HL-60 (cell line): ENCODE data around the gene DIS3L.
"Not testable (repeated sequence)": the region's sequence is repeated elsewhere in the genome, so short reads cannot be mapped to it uniquely, and the experiment has no call there.

Experiments
- DNase-seq, 2 experiments: peaks; one replicate each; pipeline ENCODE4 v3.0.0-alpha.2; 2010 to 2020; ENCODE audit warnings: low read depth in 1 of 2, low spot score in 1 of 2
- H3K27ac ChIP-seq: fragments of 250-450 bp; sonication (Bioruptor Pico); replicated peaks from 2 replicates; pipeline ENCODE4 v1.5.1; 2020; ENCODE audit warnings: mild to moderate bottlenecking, moderate library complexity
- H3K27me3 ChIP-seq: fragments of 250-450 bp; sonication (Bioruptor Pico); 2 replicates; pipeline ENCODE4 v1.5.1; 2021; ENCODE audit warnings: mild to moderate bottlenecking, moderate library complexity; ENCODE audit not compliant: insufficient read depth, poor library complexity, severe bottlenecking
- H3K4me3 ChIP-seq: replicated peaks from 2 replicates; pipeline ENCODE4 v1.5.1; 2011; ENCODE audit warnings: mild to moderate bottlenecking, control low read depth, low read length; ENCODE audit not compliant: insufficient read depth
- CTCF ChIP-seq: IDR thresholded peaks from one replicate; pipeline ENCODE4 v1.5.1; 2011; ENCODE audit warnings: low read length, control low read depth, inconsistent platforms; ENCODE audit not compliant: insufficient read depth
- GABPA ChIP-seq: IDR thresholded peaks from 2 replicates; pipeline ENCODE4 v1.6.1; 2012; ENCODE audit warnings: low read depth
- POLR2AphosphoS5 ChIP-seq: IDR thresholded peaks from 2 replicates; pipeline ENCODE4 v1.6.1; 2012; ENCODE audit warnings: low read depth
- SPI1 ChIP-seq: IDR thresholded peaks from 2 replicates; pipeline ENCODE4 v1.6.1; 2012; ENCODE audit warnings: low read depth, mild to moderate bottlenecking, borderline replicate concordance
- TF ChIP-seq, protein P1 (sequence below): IDR thresholded peaks from 2 replicates; pipeline ENCODE4 v1.6.1; 2012; ENCODE audit warnings: low read depth; ENCODE audit not compliant: insufficient replicate concordance

The DIS3L gene

DNA sequence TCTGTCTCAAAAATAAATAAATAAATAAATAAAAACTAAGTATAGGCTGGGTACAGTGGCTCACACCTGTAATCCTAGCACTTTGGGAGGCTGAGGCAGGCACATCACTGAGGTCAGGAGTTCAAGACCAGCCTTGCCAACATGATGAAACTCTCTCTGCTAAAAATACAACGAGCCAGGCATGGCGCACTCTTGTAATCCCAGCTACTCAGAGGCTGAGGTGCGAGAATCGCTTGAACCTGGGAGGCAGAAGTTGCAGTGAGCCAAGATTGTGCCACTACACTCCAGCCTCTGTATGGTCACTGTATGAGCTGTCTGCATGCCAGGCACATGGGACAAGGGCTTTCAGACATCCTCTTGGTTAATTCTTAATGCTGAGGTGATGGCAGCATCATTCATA, 34.4 kb downstream of the DIS3L start:
- H3K27me3 ChIP-seq = no peaks in the 10 kb centered on the region
- no peak for TF ChIP-seq GABPA
- TF ChIP-seq, protein P1, sequence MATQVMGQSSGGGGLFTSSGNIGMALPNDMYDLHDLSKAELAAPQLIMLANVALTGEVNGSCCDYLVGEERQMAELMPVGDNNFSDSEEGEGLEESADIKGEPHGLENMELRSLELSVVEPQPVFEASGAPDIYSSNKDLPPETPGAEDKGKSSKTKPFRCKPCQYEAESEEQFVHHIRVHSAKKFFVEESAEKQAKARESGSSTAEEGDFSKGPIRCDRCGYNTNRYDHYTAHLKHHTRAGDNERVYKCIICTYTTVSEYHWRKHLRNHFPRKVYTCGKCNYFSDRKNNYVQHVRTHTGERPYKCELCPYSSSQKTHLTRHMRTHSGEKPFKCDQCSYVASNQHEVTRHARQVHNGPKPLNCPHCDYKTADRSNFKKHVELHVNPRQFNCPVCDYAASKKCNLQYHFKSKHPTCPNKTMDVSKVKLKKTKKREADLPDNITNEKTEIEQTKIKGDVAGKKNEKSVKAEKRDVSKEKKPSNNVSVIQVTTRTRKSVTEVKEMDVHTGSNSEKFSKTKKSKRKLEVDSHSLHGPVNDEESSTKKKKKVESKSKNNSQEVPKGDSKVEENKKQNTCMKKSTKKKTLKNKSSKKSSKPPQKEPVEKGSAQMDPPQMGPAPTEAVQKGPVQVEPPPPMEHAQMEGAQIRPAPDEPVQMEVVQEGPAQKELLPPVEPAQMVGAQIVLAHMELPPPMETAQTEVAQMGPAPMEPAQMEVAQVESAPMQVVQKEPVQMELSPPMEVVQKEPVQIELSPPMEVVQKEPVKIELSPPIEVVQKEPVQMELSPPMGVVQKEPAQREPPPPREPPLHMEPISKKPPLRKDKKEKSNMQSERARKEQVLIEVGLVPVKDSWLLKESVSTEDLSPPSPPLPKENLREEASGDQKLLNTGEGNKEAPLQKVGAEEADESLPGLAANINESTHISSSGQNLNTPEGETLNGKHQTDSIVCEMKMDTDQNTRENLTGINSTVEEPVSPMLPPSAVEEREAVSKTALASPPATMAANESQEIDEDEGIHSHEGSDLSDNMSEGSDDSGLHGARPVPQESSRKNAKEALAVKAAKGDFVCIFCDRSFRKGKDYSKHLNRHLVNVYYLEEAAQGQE = no peak
- TF ChIP-seq CTCF = no peak
- TF ChIP-seq POLR2AphosphoS5 = no peak
- no peak for DNase-seq
- H3K27ac ChIP-seq = no peak overlapping the region
- H3K4me3 ChIP-seq = no peak overlapping the region

DNA sequence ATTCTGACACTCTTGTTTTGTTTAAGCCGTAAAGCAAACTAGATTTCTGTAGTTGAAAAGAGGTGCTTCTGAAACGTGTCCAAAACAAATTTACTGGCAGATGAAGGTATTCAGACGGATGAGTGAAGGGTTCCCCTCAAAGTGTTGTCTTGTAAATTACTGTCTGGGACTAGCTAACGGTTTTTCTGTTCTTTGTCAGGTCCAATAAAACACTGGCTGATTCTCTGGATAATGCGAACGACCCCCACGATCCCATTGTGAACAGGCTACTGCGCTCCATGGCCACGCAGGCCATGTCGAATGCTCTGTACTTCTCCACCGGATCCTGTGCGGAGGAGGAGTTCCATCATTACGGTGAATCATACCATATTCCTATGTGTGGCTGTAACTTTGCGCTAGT, 35.4 kb downstream of the DIS3L start:
- H3K27ac ChIP-seq = no peak overlapping the region
- no peak for TF ChIP-seq SPI1
- no peak for TF ChIP-seq CTCF
- TF ChIP-seq GABPA = no peak
- TF ChIP-seq POLR2AphosphoS5 = no peak
- TF ChIP-seq, protein P1 = no peak
- H3K27me3 ChIP-seq = no peaks in the 10 kb centered on the region
- no peak overlapping the region for H3K4me3 ChIP-seq
- no peak for DNase-seq

- not testable (repeated sequence) for H3K4me3 ChIP-seq, DNase-seq, H3K27me3 ChIP-seq, H3K27ac ChIP-seq
Observed at GRCh38 chr15:66348530-66348929, 55.2 kb downstream of the DIS3L start.

DNA sequence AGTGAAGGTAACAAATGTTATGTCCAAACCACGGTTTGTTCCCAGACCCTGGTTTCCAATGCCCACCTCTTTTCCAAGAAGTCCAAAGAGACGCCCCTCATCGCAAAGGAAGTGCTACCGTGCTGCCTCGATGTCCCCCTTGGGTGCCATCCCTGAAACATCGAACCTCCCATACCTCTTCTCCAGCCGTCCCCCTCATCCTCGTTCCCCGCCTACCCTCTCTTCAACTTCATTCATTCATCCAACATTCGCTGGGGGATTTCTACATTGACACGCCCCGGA, 62.6 kb downstream of the DIS3L start:
- no peak for TF ChIP-seq POLR2AphosphoS5
- no peak for TF ChIP-seq CTCF
- no peak for TF ChIP-seq SPI1
- TF ChIP-seq, protein P1 = no peak
- TF ChIP-seq GABPA = no peak
- Histone ChIP-seq H3K27me3 (no peaks in the 10 kb centered on the region), H3K27ac (peak overlapping the region; percentile 90), H3K4me3 (peak overlapping the region; percentile 59)
- peak in 1 of 2 experiments; percentile 41 for DNase-seq
